HUES64 (cell line): ENCODE measurements around the gene ZNF587B. TPM values are rescaled to one million over a fixed set of nuclear protein-coding genes. Genes with fewer than 3 reads are reported as not detected.
A peak's percentile ranks its signal among the peaks of the same experiment; 100 is the strongest.
"Not testable (repeated sequence)": the region's sequence is repeated elsewhere in the genome, so short reads cannot be mapped to it uniquely, and the experiment has no call there.

Source experiments
- H3K27ac ChIP-seq: 2 replicates; pipeline ENCODE4 v1.7.0; 2013; ENCODE audit warnings: low read depth, low read length, inconsistent platforms
- H3K27me3 ChIP-seq: 2 replicates; pipeline ENCODE4 v1.6.1; 2013; ENCODE audit warnings: mild to moderate bottlenecking, low read length; ENCODE audit not compliant: insufficient read depth
- H3K36me3 ChIP-seq: 2 replicates; pipeline ENCODE4 v1.6.1; 2013; ENCODE audit warnings: mild to moderate bottlenecking, low read length; ENCODE audit not compliant: insufficient read depth
- H3K4me1 ChIP-seq: 2 replicates; pipeline ENCODE4 v1.6.1; 2013; ENCODE audit warnings: mild to moderate bottlenecking, low read length, moderate library complexity; ENCODE audit not compliant: insufficient read depth
- H3K4me3 ChIP-seq: 2 replicates; pipeline ENCODE4 v1.5.1; 2013; ENCODE audit warnings: mild to moderate bottlenecking, low read length, moderate library complexity
- H3K9ac ChIP-seq: 2 replicates; pipeline ENCODE4 v1.6.1; 2013; ENCODE audit warnings: mild to moderate bottlenecking, low read depth, low read length
- H3K9me3 ChIP-seq: 2 replicates; pipeline ENCODE4 v1.6.1; 2013; ENCODE audit warnings: low read depth, low read length; ENCODE audit not compliant: insufficient read depth
- WGBS: fragments of 150-250, 120-280 bp; methylation state at CpG from one replicate; pipeline ENCODE4 v1.1.7; 2013; ENCODE audit warnings: missing lambda C conversion rate; 5-methylcytosine and 5-hydroxymethylcytosine counted together
- polyA plus RNA-seq, 2 experiments: library from polyadenylated mRNA; stranded (reverse); fragments of 50-300 nt; gene quantifications; one replicate each; pipeline ENCODE4 v1.2.3, GENCODE V29; 2013

Gene ZNF587B
- 18.8 TPM for polyA plus RNA-seq (2013, experiment 1 of 2)
- 19.2 TPM for polyA plus RNA-seq (2013, experiment 2 of 2)

DNA sequence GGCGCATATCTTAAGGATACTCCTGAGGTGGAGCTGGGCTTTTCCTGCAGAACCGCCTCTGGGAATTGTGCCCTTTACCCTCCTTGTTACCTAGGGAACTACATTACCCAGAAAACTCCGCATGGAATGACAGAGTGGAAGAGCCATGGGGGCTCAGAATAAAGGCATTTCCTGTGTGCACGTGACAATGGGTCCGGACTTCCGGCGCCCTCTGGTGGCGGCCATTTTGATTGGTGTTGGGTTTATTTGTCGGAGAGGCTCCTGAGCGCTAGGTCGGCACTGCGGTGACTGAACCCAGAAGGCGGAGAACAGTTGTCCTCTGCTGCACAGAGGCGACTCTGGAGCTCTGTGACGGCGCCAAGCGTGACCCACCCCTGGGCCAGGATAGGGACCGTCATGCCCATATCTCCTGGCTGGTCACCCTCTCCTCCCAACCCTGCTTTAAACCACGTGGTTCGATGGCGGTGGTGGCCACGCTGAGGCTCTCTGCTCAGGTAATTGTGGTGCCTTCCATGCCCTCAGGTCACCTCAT, at the start of gene ZNF587B:
Gene ZNF587B (plus strand): TSS at position 229 of the 532 bp plus-strand sequence. CDS start 230 bp downstream, at position 459.
- H3K27ac ChIP-seq = peak within 1 kb of the TSS; percentile 93
- under 1% methylated on average over 22 of the region's 22 CpGs for WGBS
- peaks cover 13% of the 10 kb centered on the region; the same call in 1 of the 2 replicates for H3K4me1 ChIP-seq
- peak within 1 kb of the TSS; percentile 71 for H3K4me3 ChIP-seq
- peaks cover 14% of the 10 kb centered on the region; the same call in 1 of the 2 replicates for H3K36me3 ChIP-seq
- peak within 1 kb of the TSS; percentile 91 for H3K9ac ChIP-seq
- no peaks in the 10 kb centered on the region for H3K27me3 ChIP-seq
- no peaks in the 10 kb centered on the region for H3K9me3 ChIP-seq

DNA sequence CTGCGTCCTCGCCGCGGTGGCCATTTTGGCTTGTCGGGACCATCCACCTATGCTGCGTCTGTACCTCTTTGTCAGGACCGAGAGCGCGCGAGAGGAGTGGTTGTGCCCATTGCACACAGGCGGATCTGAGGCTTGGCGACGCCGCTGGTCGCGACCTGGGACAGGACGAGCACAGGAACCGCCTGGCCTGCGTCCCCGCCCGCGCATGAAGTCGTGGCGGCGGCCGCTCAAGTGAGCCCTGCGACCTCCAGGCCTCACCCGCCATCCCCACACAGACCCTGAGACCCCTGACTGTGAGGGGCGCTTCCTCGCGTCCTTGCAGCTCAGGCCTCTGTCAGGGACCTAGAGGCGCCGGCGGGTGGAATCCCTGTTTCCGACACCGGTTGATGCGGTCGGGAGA, 43.8 kb upstream of the ZNF587B start:
- no peak overlapping the region for H3K9ac ChIP-seq
- no peak overlapping the region for H3K27ac ChIP-seq
- H3K4me1 ChIP-seq = no peaks in the 10 kb centered on the region
- no peaks in the 10 kb centered on the region for H3K9me3 ChIP-seq
- H3K36me3 ChIP-seq = peaks cover 38% of the 10 kb centered on the region
- 95% methylated on average over 38 of the region's 38 CpGs for WGBS
- H3K27me3 ChIP-seq = no peaks in the 10 kb centered on the region
- H3K4me3 ChIP-seq = no peak overlapping the region

DNA sequence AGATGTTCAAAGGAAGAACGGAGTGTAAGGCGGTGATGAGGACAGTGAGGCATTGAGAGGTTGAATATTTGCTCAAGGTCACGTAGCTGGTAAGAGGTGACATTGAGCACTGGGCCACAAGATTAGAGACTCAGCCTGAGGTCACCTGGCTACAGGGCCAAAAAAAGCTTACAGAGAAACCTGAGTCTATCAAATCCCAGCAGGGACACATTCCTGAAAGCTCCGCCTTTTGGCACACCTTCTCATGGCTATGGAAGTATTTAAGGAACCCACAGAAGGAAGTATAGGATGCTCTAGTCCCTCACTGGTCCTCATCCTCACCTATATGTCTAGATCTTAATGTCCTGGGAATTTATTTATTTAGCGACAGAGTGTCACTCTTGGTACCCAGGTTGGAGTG, 43.2 kb upstream of the ZNF587B start:
- Histone ChIP-seq H3K36me3 (peaks cover 37% of the 10 kb centered on the region), H3K4me3 (no peak overlapping the region), H3K27me3 (no peaks in the 10 kb centered on the region), H3K9ac (no peak overlapping the region), H3K27ac (no peak overlapping the region), H3K9me3 (no peaks in the 10 kb centered on the region), H3K4me1 (no peaks in the 10 kb centered on the region)
- WGBS = 90% methylated on average over 5 of the region's 5 CpGs

DNA sequence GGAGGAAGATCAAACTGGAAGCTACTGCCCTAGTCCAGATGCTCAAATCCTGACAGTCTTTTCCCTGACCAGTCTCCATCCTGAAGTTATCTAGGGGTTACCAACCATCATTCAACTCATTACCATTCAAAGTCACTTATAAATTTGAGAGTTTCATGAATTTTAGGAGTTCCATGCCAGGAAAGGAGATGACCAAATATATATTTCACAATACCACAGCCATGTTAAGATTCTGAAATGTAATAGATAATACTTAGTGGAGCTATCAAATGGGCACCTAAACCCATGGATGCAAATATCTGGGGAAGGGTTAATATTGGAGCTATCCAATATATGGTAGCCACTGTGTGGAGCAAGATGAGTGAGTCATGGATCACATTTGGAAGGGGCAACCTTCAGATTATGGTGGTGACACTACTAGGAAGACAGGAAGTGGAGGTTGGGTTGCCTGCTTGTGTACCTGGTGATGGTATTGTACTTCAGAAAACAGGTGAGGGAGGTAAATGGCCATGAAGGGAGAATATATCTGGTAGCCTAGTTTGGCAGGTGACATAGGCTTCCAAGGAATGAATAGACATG, 41.9 kb upstream of the ZNF587B start:
- Histone ChIP-seq H3K36me3 (peaks cover 40% of the 10 kb centered on the region), H3K4me1 (no peaks in the 10 kb centered on the region), H3K27me3 (no peaks in the 10 kb centered on the region), H3K27ac (no peak overlapping the region), H3K4me3 (no peak overlapping the region), H3K9ac (no peak overlapping the region), H3K9me3 (no peaks in the 10 kb centered on the region)

DNA sequence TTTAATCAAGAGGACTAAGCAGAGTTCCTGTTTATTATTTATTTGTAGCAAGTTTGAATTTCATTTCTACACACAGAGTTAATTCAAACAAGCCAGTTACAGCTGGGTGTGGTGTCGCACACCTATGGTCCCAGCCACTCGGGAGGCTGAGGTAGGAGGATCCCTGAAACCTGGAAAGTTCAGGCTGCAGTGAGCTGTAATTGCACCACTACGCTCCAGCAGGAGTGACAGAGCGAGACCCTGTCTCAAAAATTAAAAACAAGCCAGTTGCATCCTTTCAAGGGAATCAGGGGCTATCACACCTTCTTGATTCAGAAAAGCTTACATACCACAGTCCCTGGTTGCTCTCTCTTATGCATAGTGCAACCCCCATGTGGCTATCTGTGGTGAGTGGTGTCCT, 40.8 kb upstream of the ZNF587B start:
- no peaks in the 10 kb centered on the region for H3K4me1 ChIP-seq
- WGBS = 97% methylated on average over 4 of the region's 4 CpGs
- no peak overlapping the region for H3K4me3 ChIP-seq
- H3K36me3 ChIP-seq = peaks cover 45% of the 10 kb centered on the region
- H3K9ac ChIP-seq = no peak overlapping the region
- no peaks in the 10 kb centered on the region for H3K27me3 ChIP-seq
- no peaks in the 10 kb centered on the region for H3K9me3 ChIP-seq
- H3K27ac ChIP-seq = no peak overlapping the region

DNA sequence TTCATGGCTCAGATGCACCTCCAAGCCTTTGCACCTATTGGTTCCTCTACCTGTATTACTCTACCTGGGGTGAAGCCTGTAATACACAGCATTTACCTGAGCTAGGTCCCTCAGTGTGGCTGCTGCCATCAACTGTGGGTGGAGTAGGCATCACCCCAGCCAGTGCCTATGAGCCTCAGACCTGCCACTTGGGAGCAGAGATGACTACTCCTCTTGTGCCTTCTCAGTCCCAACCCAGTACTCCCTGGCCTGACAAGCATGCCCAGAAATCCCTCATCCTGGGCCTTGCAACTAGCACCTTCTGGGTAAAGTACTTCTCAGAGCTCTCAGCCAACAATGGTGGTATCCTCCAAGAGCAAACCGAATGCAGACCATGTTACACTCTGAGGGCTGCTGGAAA, 33.5 kb upstream of the ZNF587B start:
- WGBS = 97% methylated on average over 1 of the region's 1 CpG
- H3K27me3 ChIP-seq, H3K27ac ChIP-seq, H3K4me3 ChIP-seq, H3K9ac ChIP-seq, H3K9me3 ChIP-seq: not testable (repeated sequence)
- peaks cover 20% of the 10 kb centered on the region for H3K36me3 ChIP-seq
- H3K4me1 ChIP-seq = peaks cover 23% of the 10 kb centered on the region

DNA sequence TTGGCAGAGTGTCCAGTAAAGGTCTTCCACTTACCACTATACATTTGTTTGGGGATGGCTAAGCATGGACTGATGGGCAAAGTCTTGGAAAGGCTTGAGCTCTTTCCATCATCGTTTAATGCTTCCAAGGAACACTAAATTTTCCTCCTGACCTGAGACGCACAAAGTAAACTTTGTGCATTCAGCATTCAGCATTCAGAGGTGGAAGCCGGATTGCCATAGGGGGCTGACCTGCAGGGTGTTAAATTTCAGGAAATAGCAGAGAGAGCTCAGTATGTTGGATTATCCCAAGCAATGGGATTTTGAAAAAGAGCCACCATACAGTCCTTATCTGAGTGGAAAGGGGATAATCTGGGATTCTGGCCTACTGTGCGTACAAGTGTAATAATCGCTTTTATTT, 29.4 kb upstream of the ZNF587B start:
- no peak overlapping the region for H3K9ac ChIP-seq
- WGBS = 80% methylated on average over 5 of the region's 5 CpGs
- H3K4me3 ChIP-seq = no peak overlapping the region
- no peaks in the 10 kb centered on the region for H3K9me3 ChIP-seq
- H3K27ac ChIP-seq = no peak overlapping the region
- H3K4me1 ChIP-seq = peaks cover 45% of the 10 kb centered on the region
- peaks cover 6% of the 10 kb centered on the region; the same call in 1 of the 2 replicates for H3K36me3 ChIP-seq
- no peaks in the 10 kb centered on the region for H3K27me3 ChIP-seq

DNA sequence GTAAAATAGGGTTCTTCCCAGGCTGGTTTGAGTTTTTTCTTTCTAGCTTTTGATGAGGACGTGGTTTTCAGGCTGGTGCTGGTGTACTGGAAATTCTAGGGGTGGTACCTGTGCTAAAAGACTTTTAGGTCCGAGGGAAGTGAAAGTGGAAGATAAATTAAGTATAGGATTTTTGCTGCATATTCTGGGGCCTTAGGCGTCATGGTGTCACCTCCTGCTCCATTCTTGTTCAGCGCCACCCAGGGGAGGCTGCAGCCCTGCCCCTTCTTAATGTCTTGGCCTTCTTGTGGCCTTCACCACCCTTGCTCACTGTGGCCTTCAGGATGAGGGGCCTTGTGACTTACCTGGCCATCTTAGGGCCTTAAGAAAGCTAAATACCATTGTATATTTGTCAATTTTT, 27.8 kb upstream of the ZNF587B start:
- WGBS = 59% methylated on average over 4 of the region's 4 CpGs
- Histone ChIP-seq H3K27ac (peak overlapping the region; percentile 72), H3K9ac (peak overlapping the region; percentile 33; the same call in 1 of the 2 replicates), H3K27me3 (no peaks in the 10 kb centered on the region), H3K4me1 (peaks cover 45% of the 10 kb centered on the region), H3K36me3 (peaks cover 5% of the 10 kb centered on the region; the same call in 1 of the 2 replicates), H3K9me3 (no peaks in the 10 kb centered on the region), H3K4me3 (peak overlapping the region; percentile 11; the same call in 1 of the 2 replicates)

DNA sequence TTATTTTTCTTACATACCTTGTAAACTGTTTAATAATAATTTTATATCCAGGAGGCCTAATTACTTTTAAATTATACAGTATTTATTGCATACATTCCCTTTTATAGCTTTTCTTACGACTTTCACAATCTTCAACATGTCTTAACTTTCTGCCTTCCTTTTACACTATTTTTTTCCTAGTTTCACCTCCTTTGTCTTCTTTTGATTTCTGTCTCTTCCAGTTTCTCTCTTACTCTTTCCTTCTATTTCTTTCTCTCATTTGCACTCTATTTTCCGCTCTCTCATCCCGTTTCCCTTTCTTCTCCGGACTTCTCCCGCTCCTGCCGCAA, 26.9 kb upstream of the ZNF587B start:
- H3K9ac ChIP-seq = peak overlapping the region; percentile 88
- 3% methylated on average over 6 of the region's 6 CpGs for WGBS
- no peaks in the 10 kb centered on the region for H3K27me3 ChIP-seq
- H3K36me3 ChIP-seq = peaks cover 12% of the 10 kb centered on the region
- H3K27ac ChIP-seq = peak overlapping the region; percentile 96
- peak overlapping the region; percentile 63 for H3K4me3 ChIP-seq
- peaks cover 45% of the 10 kb centered on the region for H3K4me1 ChIP-seq
- H3K9me3 ChIP-seq = no peaks in the 10 kb centered on the region

DNA sequence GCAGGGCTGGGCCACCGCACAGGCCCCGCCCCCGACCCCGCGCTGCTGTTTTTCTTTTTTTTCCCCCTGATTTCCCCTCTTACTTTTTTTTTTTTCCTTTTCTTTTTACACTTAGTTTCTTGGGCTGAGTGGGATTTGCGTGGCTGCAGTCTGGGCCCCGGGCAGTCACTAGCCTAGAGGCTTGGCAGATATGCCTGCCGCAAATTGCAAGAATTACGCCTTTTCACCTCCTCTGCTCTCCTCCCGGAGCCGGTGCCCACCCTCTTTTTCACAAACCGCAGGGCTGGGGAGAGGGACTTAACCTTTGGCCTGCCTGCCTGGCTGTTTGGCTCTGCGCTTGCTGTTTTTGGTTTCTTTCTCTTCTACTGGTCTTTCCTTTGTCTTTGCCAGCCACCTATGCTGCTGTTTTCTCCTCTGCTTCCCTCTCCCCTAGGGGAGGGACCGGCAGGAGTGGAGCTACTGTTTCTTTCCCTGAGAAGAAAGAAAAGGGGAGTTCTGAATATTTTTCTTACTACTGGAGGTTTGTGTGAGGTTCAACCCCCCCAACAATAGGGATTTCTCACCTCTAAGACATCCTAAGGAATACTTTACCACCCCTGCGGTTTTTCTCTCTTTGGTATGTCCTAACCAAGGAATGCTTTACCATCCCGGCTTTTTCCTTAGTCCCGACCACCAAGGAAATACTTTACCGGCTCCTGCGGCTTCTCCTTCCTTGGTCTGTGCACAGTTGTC, 26.3 kb upstream of the ZNF587B start:
- Histone ChIP-seq H3K9ac (peak overlapping the region; percentile 88), H3K4me1 (peaks cover 45% of the 10 kb centered on the region), H3K27me3 (no peaks in the 10 kb centered on the region), H3K27ac (peak overlapping the region; percentile 96), H3K36me3 (peaks cover 17% of the 10 kb centered on the region), H3K4me3 (peak overlapping the region; percentile 63), H3K9me3 (no peaks in the 10 kb centered on the region)
- WGBS = under 1% methylated on average over 18 of the region's 19 CpGs

DNA sequence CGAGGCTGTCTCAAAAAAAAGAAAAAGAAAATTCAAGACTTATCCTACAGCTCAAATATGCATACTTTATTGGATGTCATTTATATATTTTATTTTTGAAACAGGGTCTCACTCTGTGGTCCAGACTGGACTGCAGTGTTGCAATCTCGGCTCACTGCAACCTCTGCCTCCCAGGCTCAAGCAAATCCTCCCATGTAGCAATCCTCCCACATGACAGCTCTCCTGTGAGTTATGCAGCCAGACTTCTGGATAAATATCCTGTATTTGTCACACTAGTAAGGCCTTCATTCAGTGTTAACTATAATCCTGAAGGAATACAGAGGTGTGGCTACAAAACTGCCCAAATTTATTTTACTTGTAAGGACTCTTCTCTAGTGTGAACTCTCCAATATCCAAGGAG, 22.6 kb upstream of the ZNF587B start:
- WGBS = 98% methylated on average over 2 of the region's 2 CpGs
- no peak overlapping the region for H3K4me3 ChIP-seq
- H3K9me3 ChIP-seq = no peaks in the 10 kb centered on the region
- no peak overlapping the region for H3K9ac ChIP-seq
- peaks cover 12% of the 10 kb centered on the region for H3K4me1 ChIP-seq
- no peak overlapping the region for H3K27ac ChIP-seq
- H3K27me3 ChIP-seq = no peaks in the 10 kb centered on the region
- peaks cover 41% of the 10 kb centered on the region for H3K36me3 ChIP-seq
